SK-N-SH (cell line): ENCODE data around the gene GGCT. TPM values are rescaled to one million over a fixed set of nuclear protein-coding genes. Genes with fewer than 3 reads are reported as not detected.

Source experiments
- CTCF ChIA-PET: fragments of 300-600, 350-600 bp; formaldehyde crosslinking; extraction: SDS; loops from one replicate; lab custom pipeline; 2021; lab: Yijun Ruan, JAX
- POLR2A ChIA-PET: fragments of 350-600 bp; sonication (Branson Sonifier 250); formaldehyde crosslinking; extraction: SDS; loops from one replicate; lab custom pipeline; 2020; ENCODE audit warnings: antibody characterized with exemption, inconsistent platforms; lab: Yijun Ruan, JAX
- DNase-seq: peaks from one replicate; pipeline ENCODE4 v3.0.0; 2012
- H2AFZ ChIP-seq: fragments of 200-600 bp; sonication (generic); 2 replicates; pipeline ENCODE4 v1.8.1; 2016; ENCODE audit warnings: antibody characterized with exemption, mild to moderate bottlenecking, low read depth
- H3F3A ChIP-seq: fragments of 200-600 bp; sonication (generic); replicated peaks from 2 replicates; pipeline ENCODE3; 2016; ENCODE audit warnings: antibody characterized with exemption, mild to moderate bottlenecking; ENCODE audit not compliant: insufficient read depth
- H3K27ac ChIP-seq, 2 experiments: fragments of 200-500 bp in 1 of 2; fragments of 200-600 bp in 1 of 2; sonication (Bioruptor generic) in 1 of 2; sonication (generic), shearing (Covaris generic) in 1 of 2; 2 replicates each; pipeline versions ENCODE4 v1.5.1 to v1.6.1; 2014 to 2016; ENCODE audit warnings: low read depth in 2 of 2, inconsistent platforms in 1 of 2, low read length in 1 of 2, mild to moderate bottlenecking in 1 of 2, mixed read lengths in 1 of 2
- H3K27me3 ChIP-seq: fragments of 200-600 bp; sonication (generic), shearing (Covaris generic); 2 replicates; pipeline ENCODE4 v1.6.1; 2016; ENCODE audit warnings: mixed run types; ENCODE audit not compliant: insufficient read depth
- H3K36me3 ChIP-seq, 2 experiments: fragments of 200-500 bp in 1 of 2; fragments of 200-600 bp in 1 of 2; sonication (Bioruptor generic) in 1 of 2; sonication (generic) in 1 of 2; replicated peaks in 1 of 2; 2 replicates each; pipeline versions ENCODE3 to v1.5.1; 2014 to 2016; ENCODE audit warnings: low read length in 1 of 2, mild to moderate bottlenecking in 1 of 2; ENCODE audit not compliant: insufficient read depth in 2 of 2, control insufficient read depth in 1 of 2
- H3K4me1 ChIP-seq, 2 experiments: fragments of 200-500 bp in 1 of 2; fragments of 200-600 bp in 1 of 2; sonication (Bioruptor generic) in 1 of 2; sonication (generic), shearing (Covaris generic) in 1 of 2; 2 replicates each; pipeline versions ENCODE4 v1.5.1 to v1.6.1; 2014 to 2016; ENCODE audit warnings: low read depth in 1 of 2, low read length in 1 of 2, mixed run types in 1 of 2; ENCODE audit not compliant: insufficient read depth in 2 of 2, control insufficient read depth in 1 of 2
- H3K4me2 ChIP-seq: fragments of 200-600 bp; sonication (generic), shearing (Covaris generic); 2 replicates; pipeline ENCODE4 v1.6.1; 2017; ENCODE audit warnings: mixed run types
- H3K4me3 ChIP-seq, 2 experiments: fragments of 200-500 bp in 1 of 2; fragments of 200-600 bp in 1 of 2; sonication (Bioruptor generic) in 1 of 2; sonication (generic), shearing (Covaris generic) in 1 of 2; 2 replicates each; pipeline versions ENCODE4 v1.5.1 to v1.8.1; 2014 to 2016; ENCODE audit warnings: low read depth in 2 of 2, inconsistent platforms in 1 of 2, low read length in 1 of 2, mild to moderate bottlenecking in 1 of 2, mixed read lengths in 1 of 2, moderate library complexity in 1 of 2
- H3K79me2 ChIP-seq: fragments of 200-600 bp; sonication (generic); 2 replicates; pipeline ENCODE4 v1.8.1; 2017; ENCODE audit warnings: mild to moderate bottlenecking; ENCODE audit not compliant: insufficient read depth
- H3K9ac ChIP-seq: fragments of 200-600 bp; sonication (generic); 2 replicates; pipeline ENCODE4 v1.6.1; 2017; ENCODE audit warnings: mixed run types
- H3K9me2 ChIP-seq: fragments of 200-600 bp; sonication (generic); 2 replicates; pipeline ENCODE4 v1.6.1; 2017; ENCODE audit warnings: mixed run types
- H3K9me3 ChIP-seq: fragments of 200-600 bp; sonication (generic); 2 replicates; pipeline ENCODE4 v1.6.1; 2017; ENCODE audit warnings: mixed run types, mild to moderate bottlenecking, moderate library complexity
- H4K20me1 ChIP-seq: fragments of 200-600 bp; sonication (generic); 2 replicates; pipeline ENCODE4 v1.6.1; 2017; ENCODE audit warnings: mild to moderate bottlenecking, mixed run types; ENCODE audit not compliant: insufficient read depth
- EZH2phosphoT487 ChIP-seq: fragments of 200-600 bp; sonication (generic); IDR thresholded peaks from 2 replicates; pipeline ENCODE4 v1.6.1; 2017; ENCODE audit warnings: low read depth, mixed run types, mild to moderate bottlenecking, antibody characterized with exemption, moderate library complexity, borderline replicate concordance
- FOSL2 ChIP-seq: IDR thresholded peaks from 2 replicates; pipeline ENCODE4 v1.4.0; 2012; ENCODE audit warnings: low read depth, mild to moderate bottlenecking, moderate library complexity, borderline replicate concordance
- FOXM1 ChIP-seq: IDR thresholded peaks from 2 replicates; pipeline ENCODE4 v1.4.0; 2012; ENCODE audit warnings: low read depth, mild to moderate bottlenecking
- GATA2 ChIP-seq: sonication (generic); formaldehyde crosslinking; IDR thresholded peaks from 2 replicates; pipeline ENCODE4 v1.5.0; 2020; ENCODE audit warnings: mild to moderate bottlenecking, missing genetic modification reagents
- POLR2AphosphoS5 ChIP-seq: IDR thresholded peaks from 2 replicates; pipeline ENCODE4 v1.6.1; 2012; ENCODE audit warnings: low read depth, low read length
- RFX5 ChIP-seq: IDR thresholded peaks from 2 replicates; pipeline ENCODE4 v1.6.1; 2012; ENCODE audit warnings: mild to moderate bottlenecking, improper control_type of control experiment, low read length
- SIN3A ChIP-seq: IDR thresholded peaks from 2 replicates; pipeline ENCODE4 v1.6.1; 2012; ENCODE audit warnings: low read depth, mild to moderate bottlenecking, low read length, moderate library complexity, borderline replicate concordance
- WGBS: methylation state at CpG from one replicate; pipeline ENCODE4 v1.1.6; 2017; ENCODE audit warnings: low lambda C conversion rate; 5-methylcytosine and 5-hydroxymethylcytosine counted together
- polyA plus RNA-seq, 3 experiments: library from polyadenylated mRNA; depleted of rRNA; stranded (reverse); fragments of >200 nt; gene quantifications; 2 replicates each; pipeline ENCODE4 v1.2.3, GENCODE V29; 2012
- TF ChIP-seq, protein P1 (sequence below): IDR thresholded peaks from 2 replicates; pipeline ENCODE4 v1.4.0; 2012; ENCODE audit warnings: low read depth, borderline replicate concordance
- TF ChIP-seq, protein P2 (sequence below): IDR thresholded peaks from 2 replicates; pipeline ENCODE4 v1.4.0; 2012; ENCODE audit warnings: low read depth

GGCT gene
- polyA plus RNA-seq, 1 of the 3 experiments (the other 2 are of a cell fraction): 20.8 TPM

DNA sequence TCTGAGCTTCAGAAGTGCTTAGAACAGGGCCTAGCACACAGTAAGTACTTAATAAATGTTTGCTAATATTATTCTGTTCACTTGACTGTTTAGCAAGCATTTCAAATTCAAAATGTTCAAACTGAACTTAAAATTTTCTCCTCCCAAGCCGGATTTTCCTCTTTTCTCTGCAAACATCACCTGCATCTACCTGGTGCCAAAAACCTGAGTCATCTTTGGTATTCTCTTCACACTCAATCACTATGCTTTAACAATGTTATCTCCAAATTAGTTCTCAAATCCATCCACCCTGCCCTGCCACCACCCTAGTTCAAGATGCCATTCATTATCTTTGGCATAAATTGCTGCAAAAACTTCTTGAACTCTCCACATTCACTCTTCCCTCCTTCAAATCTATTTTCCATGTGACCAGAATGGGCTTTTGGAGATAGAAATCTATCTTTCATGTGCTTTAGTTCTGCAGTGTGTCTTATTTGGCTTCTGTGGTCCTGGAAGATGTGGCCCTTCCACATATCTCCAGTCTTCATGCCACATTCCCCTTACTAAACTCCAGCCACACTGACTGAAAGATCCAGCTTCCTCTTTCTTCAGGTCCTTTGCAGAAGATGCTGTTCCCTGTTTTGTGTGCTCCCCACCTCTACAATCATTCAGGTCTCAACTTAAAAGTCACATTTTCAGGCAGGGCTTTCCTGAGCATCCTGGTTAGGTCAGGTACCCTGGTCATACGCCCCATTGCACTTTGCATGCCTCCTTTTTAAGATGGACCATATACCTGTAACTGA is 2.0 kb downstream of the GGCT start:
- WGBS: 96% methylated on average over 2 of the region's 2 CpGs
- Histone ChIP-seq H3K4me2 (peak overlapping the region; percentile 96), H3K9me2 (no peaks in the 10 kb centered on the region)
- TF ChIP-seq SIN3A (no peak), RFX5 (no peak), FOXM1 (no peak), FOSL2 (no peak)
- TF ChIP-seq, all 33 proteins: peak for 0
- CTCF ChIA-PET: interaction anchor here (0.9 to 2.3 kb wide), 4 partner anchors 25 to 237 kb away, joined by 3 to 11 read pairs (median 3); no protein-coding TSS in a partner anchor
- no peak overlapping the region for H3K9ac ChIP-seq
- POLR2A ChIA-PET: no interaction called here
- H3K9me3 ChIP-seq: no peaks in the 10 kb centered on the region
- H3K36me3 ChIP-seq: peaks cover 12 to 15% of the 10 kb centered on the region in 2 experiments
- H3K4me1 ChIP-seq: peaks cover 0 to 17% of the 10 kb centered on the region in 2 experiments; a peak in 2 of 4 replicates
- H3K27me3 ChIP-seq: no peaks in the 10 kb centered on the region
- no peak overlapping the region for H2AFZ ChIP-seq
- DNase-seq: no peak
- H3F3A ChIP-seq: no peaks in the 10 kb centered on the region
- H3K27ac ChIP-seq: no peak overlapping the region
- no peaks in the 10 kb centered on the region for H4K20me1 ChIP-seq
- no peak overlapping the region for H3K4me3 ChIP-seq
- peaks cover 48% of the 10 kb centered on the region for H3K79me2 ChIP-seq

DNA sequence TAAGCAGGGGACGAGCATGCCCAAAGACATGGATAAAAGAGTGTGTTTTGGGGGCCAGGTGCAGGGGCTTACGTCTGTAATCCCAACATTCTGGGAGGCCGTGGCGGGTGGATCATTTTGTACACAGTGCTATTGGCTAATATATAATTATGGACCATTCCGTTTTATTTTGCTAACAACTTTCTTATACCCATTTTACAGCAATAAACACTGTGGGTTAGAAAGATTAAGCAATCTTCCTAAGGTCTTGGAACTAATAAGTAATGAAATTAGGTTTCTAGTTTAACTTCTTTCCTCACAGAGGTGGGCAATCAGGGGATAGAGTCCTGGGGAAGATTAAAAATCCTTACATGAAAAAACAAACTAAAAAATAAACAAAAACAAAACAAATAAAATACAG is 3.4 kb downstream of the GGCT start:
- Histone ChIP-seq H3K9ac (no peak overlapping the region), H3K27me3 (no peaks in the 10 kb centered on the region), H3F3A (no peaks in the 10 kb centered on the region), H3K9me2 (no peaks in the 10 kb centered on the region), H3K4me3 (no peak overlapping the region), H3K36me3 (peaks cover 24 to 28% of the 10 kb centered on the region in 2 experiments), H2AFZ (no peak overlapping the region), H3K27ac (no peak overlapping the region), H3K9me3 (no peaks in the 10 kb centered on the region), H3K4me2 (no peak overlapping the region), H4K20me1 (no peaks in the 10 kb centered on the region), H3K4me1 (peaks cover 0 to 17% of the 10 kb centered on the region in 2 experiments; a peak in 2 of 4 replicates), H3K79me2 (peaks cover 48% of the 10 kb centered on the region)
- 98% methylated on average over 5 of the region's 5 CpGs for WGBS
- CTCF ChIA-PET: interaction anchor here (1.3 to 3.8 kb wide), 2 partner anchors 216 to 225 kb away, joined by 3 to 14 read pairs; no protein-coding TSS in a partner anchor
- TF ChIP-seq FOSL2 (no peak), GATA2 (CRISPR knock-in tag) (no peak), RFX5 (no peak), FOXM1 (no peak), EZH2phosphoT487 (no peak), POLR2AphosphoS5 (no peak)
- TF ChIP-seq, protein P1, sequence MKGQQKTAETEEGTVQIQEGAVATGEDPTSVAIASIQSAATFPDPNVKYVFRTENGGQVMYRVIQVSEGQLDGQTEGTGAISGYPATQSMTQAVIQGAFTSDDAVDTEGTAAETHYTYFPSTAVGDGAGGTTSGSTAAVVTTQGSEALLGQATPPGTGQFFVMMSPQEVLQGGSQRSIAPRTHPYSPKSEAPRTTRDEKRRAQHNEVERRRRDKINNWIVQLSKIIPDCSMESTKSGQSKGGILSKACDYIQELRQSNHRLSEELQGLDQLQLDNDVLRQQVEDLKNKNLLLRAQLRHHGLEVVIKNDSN: no peak
- TF ChIP-seq, protein P2, sequence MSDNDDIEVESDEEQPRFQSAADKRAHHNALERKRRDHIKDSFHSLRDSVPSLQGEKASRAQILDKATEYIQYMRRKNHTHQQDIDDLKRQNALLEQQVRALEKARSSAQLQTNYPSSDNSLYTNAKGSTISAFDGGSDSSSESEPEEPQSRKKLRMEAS: no peak
- POLR2A ChIA-PET: no interaction called here
- no peak for DNase-seq
